Measurements from ENCODE around the gene S100A2.
"Not testable (repeated sequence)": the region's sequence is repeated elsewhere in the genome, so short reads cannot be mapped to it uniquely, and the experiment has no call there.

The S100A2 gene

GRCh38 chr1:153563483-153563901 lies 2.2 kb downstream of the S100A2 start:
- H3K27ac ChIP-seq (ENCODE audit: low read depth, low read length): no peak overlapping the region
- no peaks in the 10 kb centered on the region for H3K27me3 ChIP-seq (ENCODE audit: control insufficient read depth, insufficient read depth, low read length)
- no peak overlapping the region for H3K9ac ChIP-seq (ENCODE audit: low read depth, low read length)
- no peak overlapping the region for H3K4me3 ChIP-seq (ENCODE audit: low read depth, low read length)
- peaks cover 31% of the 10 kb centered on the region for H3K4me1 ChIP-seq (ENCODE audit: control insufficient read depth, insufficient read depth, low read length)
- no peaks in the 10 kb centered on the region for H3K36me3 ChIP-seq (ENCODE audit: control insufficient read depth, insufficient read depth, low read length)
- no peaks in the 10 kb centered on the region for H3K9me3 ChIP-seq (ENCODE audit: control insufficient read depth, insufficient read depth, low read length)

- not testable (repeated sequence) for H3K27ac ChIP-seq (ENCODE audit: low read depth, low read length); H3K9ac ChIP-seq (ENCODE audit: low read depth, low read length)
- peaks cover 17% of the 10 kb centered on the region for H3K4me1 ChIP-seq (ENCODE audit: control insufficient read depth, insufficient read depth, low read length)
Measured at GRCh38 chr1:153562021-153562420, 3.6 kb downstream of the S100A2 start.

GRCh38 chr1:153561466-153561985 lies 4.1 kb downstream of the S100A2 start:
- Histone ChIP-seq H3K9ac (ENCODE audit: low read depth, low read length) (no peak overlapping the region), H3K9me3 (ENCODE audit: control insufficient read depth, insufficient read depth, low read length) (no peaks in the 10 kb centered on the region), H3K4me3 (ENCODE audit: low read depth, low read length) (no peak overlapping the region), H3K4me1 (ENCODE audit: control insufficient read depth, insufficient read depth, low read length) (peaks cover 12% of the 10 kb centered on the region), H3K27me3 (ENCODE audit: control insufficient read depth, insufficient read depth, low read length) (no peaks in the 10 kb centered on the region), H3K27ac (ENCODE audit: low read depth, low read length) (no peak overlapping the region), H3K36me3 (ENCODE audit: control insufficient read depth, insufficient read depth, low read length) (no peaks in the 10 kb centered on the region)

More at GRCh38 chr1:153562021-153562420, 3.6 kb downstream of the S100A2 start:
- H3K9me3 ChIP-seq (ENCODE audit: control insufficient read depth, insufficient read depth, low read length); H3K4me3 ChIP-seq (ENCODE audit: low read depth, low read length); H3K36me3 ChIP-seq (ENCODE audit: control insufficient read depth, insufficient read depth, low read length); H3K27me3 ChIP-seq (ENCODE audit: control insufficient read depth, insufficient read depth, low read length): not testable (repeated sequence)

- Histone ChIP-seq H3K36me3 (ENCODE audit: control insufficient read depth, insufficient read depth, low read length) (no peaks in the 10 kb centered on the region), H3K9me3 (ENCODE audit: control insufficient read depth, insufficient read depth, low read length) (no peaks in the 10 kb centered on the region), H3K27ac (ENCODE audit: low read depth, low read length) (no peak overlapping the region), H3K4me3 (ENCODE audit: low read depth, low read length) (no peak overlapping the region), H3K9ac (ENCODE audit: low read depth, low read length) (no peak overlapping the region), H3K27me3 (ENCODE audit: control insufficient read depth, insufficient read depth, low read length) (no peaks in the 10 kb centered on the region), H3K4me1 (ENCODE audit: control insufficient read depth, insufficient read depth, low read length) (peaks cover 7% of the 10 kb centered on the region; the same call in 1 of the 2 replicates)
Measured at GRCh38 chr1:153560771-153561465, 4.7 kb downstream of the S100A2 start.

GRCh38 chr1:153560241-153560640 lies 5.4 kb downstream of the S100A2 start:
- Histone ChIP-seq H3K4me3 (ENCODE audit: low read depth, low read length) (no peak overlapping the region), H3K4me1 (ENCODE audit: control insufficient read depth, insufficient read depth, low read length) (no peaks in the 10 kb centered on the region), H3K27ac (ENCODE audit: low read depth, low read length) (no peak overlapping the region)

GRCh38 chr1:153557877-153558276 lies 7.8 kb downstream of the S100A2 start:
- H3K27me3 ChIP-seq (ENCODE audit: control insufficient read depth, insufficient read depth, low read length): no peaks in the 10 kb centered on the region
- H3K4me3 ChIP-seq (ENCODE audit: low read depth, low read length): no peak overlapping the region
- no peaks in the 10 kb centered on the region for H3K9me3 ChIP-seq (ENCODE audit: control insufficient read depth, insufficient read depth, low read length)
- H3K4me1 ChIP-seq (ENCODE audit: control insufficient read depth, insufficient read depth, low read length): no peaks in the 10 kb centered on the region
- no peaks in the 10 kb centered on the region for H3K36me3 ChIP-seq (ENCODE audit: control insufficient read depth, insufficient read depth, low read length)
- H3K27ac ChIP-seq (ENCODE audit: low read depth, low read length): no peak overlapping the region
- H3K9ac ChIP-seq (ENCODE audit: low read depth, low read length): no peak overlapping the region

More at GRCh38 chr1:153560241-153560640, 5.4 kb downstream of the S100A2 start:
- Histone ChIP-seq H3K9ac (ENCODE audit: low read depth, low read length) (no peak overlapping the region), H3K9me3 (ENCODE audit: control insufficient read depth, insufficient read depth, low read length) (no peaks in the 10 kb centered on the region), H3K36me3 (ENCODE audit: control insufficient read depth, insufficient read depth, low read length) (no peaks in the 10 kb centered on the region), H3K27me3 (ENCODE audit: control insufficient read depth, insufficient read depth, low read length) (no peaks in the 10 kb centered on the region)

GRCh38 chr1:153556348-153556747 lies 9.3 kb downstream of the S100A2 start:
- no peaks in the 10 kb centered on the region for H3K36me3 ChIP-seq (ENCODE audit: control insufficient read depth, insufficient read depth, low read length)
- H3K27ac ChIP-seq (ENCODE audit: low read depth, low read length): no peak overlapping the region
- H3K27me3 ChIP-seq (ENCODE audit: control insufficient read depth, insufficient read depth, low read length): no peaks in the 10 kb centered on the region
- no peaks in the 10 kb centered on the region for H3K4me1 ChIP-seq (ENCODE audit: control insufficient read depth, insufficient read depth, low read length)
- no peak overlapping the region for H3K9ac ChIP-seq (ENCODE audit: low read depth, low read length)
- H3K9me3 ChIP-seq (ENCODE audit: control insufficient read depth, insufficient read depth, low read length): no peaks in the 10 kb centered on the region
- no peak overlapping the region for H3K4me3 ChIP-seq (ENCODE audit: low read depth, low read length)

- Histone ChIP-seq H3K27ac (ENCODE audit: low read depth, low read length) (no peak overlapping the region), H3K9ac (ENCODE audit: low read depth, low read length) (no peak overlapping the region)
Measured at GRCh38 chr1:153553830-153554541, 11.7 kb downstream of the S100A2 start.

GRCh38 chr1:153553096-153553495 lies 12.5 kb downstream of the S100A2 start:
- Histone ChIP-seq H3K9ac (ENCODE audit: low read depth, low read length) (no peak overlapping the region), H3K27ac (ENCODE audit: low read depth, low read length) (no peak overlapping the region), H3K9me3 (ENCODE audit: control insufficient read depth, insufficient read depth, low read length) (no peaks in the 10 kb centered on the region), H3K4me3 (ENCODE audit: low read depth, low read length) (no peak overlapping the region), H3K27me3 (ENCODE audit: control insufficient read depth, insufficient read depth, low read length) (no peaks in the 10 kb centered on the region), H3K36me3 (ENCODE audit: control insufficient read depth, insufficient read depth, low read length) (no peaks in the 10 kb centered on the region), H3K4me1 (ENCODE audit: control insufficient read depth, insufficient read depth, low read length) (peaks cover 9% of the 10 kb centered on the region; the same call in 1 of the 2 replicates)

More at GRCh38 chr1:153553830-153554541, 11.7 kb downstream of the S100A2 start:
- no peaks in the 10 kb centered on the region for H3K36me3 ChIP-seq (ENCODE audit: control insufficient read depth, insufficient read depth, low read length)
- H3K27me3 ChIP-seq (ENCODE audit: control insufficient read depth, insufficient read depth, low read length): no peaks in the 10 kb centered on the region
- no peak overlapping the region for H3K4me3 ChIP-seq (ENCODE audit: low read depth, low read length)
- H3K4me1 ChIP-seq (ENCODE audit: control insufficient read depth, insufficient read depth, low read length): peaks cover 6% of the 10 kb centered on the region; the same call in 1 of the 2 replicates
- no peaks in the 10 kb centered on the region for H3K9me3 ChIP-seq (ENCODE audit: control insufficient read depth, insufficient read depth, low read length)

- Histone ChIP-seq H3K4me3 (ENCODE audit: low read depth, low read length) (no peak overlapping the region), H3K4me1 (ENCODE audit: control insufficient read depth, insufficient read depth, low read length) (peaks cover 13% of the 10 kb centered on the region; the same call in 1 of the 2 replicates), H3K27ac (ENCODE audit: low read depth, low read length) (no peak overlapping the region), H3K9ac (ENCODE audit: low read depth, low read length) (no peak overlapping the region), H3K27me3 (ENCODE audit: control insufficient read depth, insufficient read depth, low read length) (no peaks in the 10 kb centered on the region), H3K9me3 (ENCODE audit: control insufficient read depth, insufficient read depth, low read length) (no peaks in the 10 kb centered on the region), H3K36me3 (ENCODE audit: control insufficient read depth, insufficient read depth, low read length) (no peaks in the 10 kb centered on the region)
Measured at GRCh38 chr1:153552335-153552734, 13.3 kb downstream of the S100A2 start.

All from HUES48 (cell line).